ENCODE results near the gene ATP1B1. TPM values are rescaled to one million over a fixed set of nuclear protein-coding genes. Genes with fewer than 3 reads are reported as not detected.

ATP1B1 gene
- total RNA-seq, 1 experiment from 2014 or later = 48.6 TPM

- no peaks in the 10 kb centered on the region for H3K36me3 ChIP-seq (ENCODE audit: control insufficient read depth in 1 of 2, insufficient read depth in 2 of 2, low read length in 2 of 2)
- H3K4me3 ChIP-seq (replicated peaks in 1 of 2; ENCODE audit: low read depth in 1 of 2, low read length in 2 of 2) = no peak overlapping the region
- intact Hi-C loops (cut with micrococcal nuclease) = no loop called here
- H4K20me1 ChIP-seq (ENCODE audit: insufficient read depth) = no peaks in the 10 kb centered on the region
- DNase-seq (ENCODE audit: low read depth, low spot score) (no peak), ATAC-seq (peak; percentile 44; the same call in 1 of the 2 replicates)
- no peaks in the 10 kb centered on the region for H3K9me2 ChIP-seq (ENCODE audit: insufficient read depth)
- H3K4me2 ChIP-seq (ENCODE audit: low read length) = no peak overlapping the region
- no peaks in the 10 kb centered on the region for H3K9me3 ChIP-seq (ENCODE audit: control insufficient read depth in 1 of 2, insufficient read depth in 1 of 2, low read depth in 1 of 2, low read length in 2 of 2)
- H3K79me2 ChIP-seq (ENCODE audit: insufficient read depth, low read length) = no peaks in the 10 kb centered on the region
- BruUV-seq (replicated peaks) = no TSS peak
- H3K27me3 ChIP-seq (ENCODE audit: insufficient read depth, low read length) = no peaks in the 10 kb centered on the region
- CTCF ChIA-PET = no interaction called here
- POLR2A ChIA-PET = no interaction called here
- RAD21 ChIA-PET (ENCODE audit: low non-redundant PET in 1 of 2, low total read pairs in 2 of 2, uncharacterized antibody in 2 of 2, unreplicated experiment in 2 of 2) = no interaction called here
- no peaks in the 10 kb centered on the region; a peak in 1 of 4 replicates for H3K4me1 ChIP-seq (ENCODE audit: control insufficient read depth in 1 of 2, insufficient read depth in 2 of 2, low read length in 2 of 2)
- no peak overlapping the region for H2AFZ ChIP-seq (ENCODE audit: low read depth, low read length, poor library complexity, severe bottlenecking)
- no peak for TF ChIP-seq EZH2phosphoT487 (IDR thresholded peaks at IDR 0.05; ENCODE audit: borderline replicate concordance)
- TF ChIP-seq EZH2 (IDR thresholded peaks at IDR 0.05) = no peak
- TF ChIP-seq, protein P1, sequence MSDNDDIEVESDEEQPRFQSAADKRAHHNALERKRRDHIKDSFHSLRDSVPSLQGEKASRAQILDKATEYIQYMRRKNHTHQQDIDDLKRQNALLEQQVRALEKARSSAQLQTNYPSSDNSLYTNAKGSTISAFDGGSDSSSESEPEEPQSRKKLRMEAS (IDR thresholded peaks at IDR 0.05) = no peak
- TF ChIP-seq POLR2AphosphoS5 (IDR thresholded peaks at IDR 0.05; ENCODE audit: low read depth, low read length) = no peak
- no peak for TF ChIP-seq FOSL1 (IDR thresholded peaks at IDR 0.05; ENCODE audit: low read depth)
- TF ChIP-seq JUND (IDR thresholded peaks at IDR 0.05) = no peak
- TF ChIP-seq TCF7L2 (IDR thresholded peaks at IDR 0.05; ENCODE audit: borderline replicate concordance, extremely low read depth, insufficient read depth, insufficient read length) = no peak
- no peak for TF ChIP-seq CEBPB (IDR thresholded peaks at IDR 0.05; ENCODE audit: low read depth)
- H3K9ac ChIP-seq (ENCODE audit: low read length) = no peak overlapping the region
- no peak overlapping the region for H3K27ac ChIP-seq (ENCODE audit: low read depth, low read length)
Observed at GRCh38 chr1:169081503-169082123, 24.9 kb upstream of the ATP1B1 start.

- Histone ChIP-seq H3K79me2 (ENCODE audit: insufficient read depth, low read length) (no peaks in the 10 kb centered on the region), H4K20me1 (ENCODE audit: insufficient read depth) (no peaks in the 10 kb centered on the region), H2AFZ (ENCODE audit: low read depth, low read length, poor library complexity, severe bottlenecking) (no peak overlapping the region), H3K27ac (ENCODE audit: low read depth, low read length) (no peak overlapping the region), H3K9me3 (ENCODE audit: control insufficient read depth in 1 of 2, insufficient read depth in 1 of 2, low read depth in 1 of 2, low read length in 2 of 2) (no peaks in the 10 kb centered on the region), H3K4me3 (replicated peaks in 1 of 2; ENCODE audit: low read depth in 1 of 2, low read length in 2 of 2) (no peak overlapping the region), H3K36me3 (ENCODE audit: control insufficient read depth in 1 of 2, insufficient read depth in 2 of 2, low read length in 2 of 2) (no peaks in the 10 kb centered on the region), H3K9ac (ENCODE audit: low read length) (no peak overlapping the region), H3K27me3 (ENCODE audit: insufficient read depth, low read length) (no peaks in the 10 kb centered on the region), H3K9me2 (ENCODE audit: insufficient read depth) (no peaks in the 10 kb centered on the region), H3K4me2 (ENCODE audit: low read length) (no peak overlapping the region), H3K4me1 (ENCODE audit: control insufficient read depth in 1 of 2, insufficient read depth in 2 of 2, low read length in 2 of 2) (no peaks in the 10 kb centered on the region; a peak in 1 of 4 replicates)
- no TSS peak for BruUV-seq (replicated peaks)
- ChIA-PET RAD21 (ENCODE audit: low non-redundant PET in 1 of 2, low total read pairs in 2 of 2, uncharacterized antibody in 2 of 2, unreplicated experiment in 2 of 2) (no interaction called here), CTCF (no interaction called here), POLR2A (no interaction called here)
- no peak for ATAC-seq
- no peak for DNase-seq (ENCODE audit: low read depth, low spot score)
- intact Hi-C loops (cut with micrococcal nuclease) = no loop called here
- no peak for TF ChIP-seq EZH2 (IDR thresholded peaks at IDR 0.05)
- TF ChIP-seq CEBPB (IDR thresholded peaks at IDR 0.05; ENCODE audit: low read depth) = no peak
- TF ChIP-seq EGR1 (IDR thresholded peaks at IDR 0.05; ENCODE audit: low read depth) = no peak
Observed at GRCh38 chr1:169085911-169086310, 20.6 kb upstream of the ATP1B1 start.
